Kidney epithelial cell (primary cell): ENCODE results near the gene THSD4. TPM values are rescaled to one million over a fixed set of nuclear protein-coding genes. Genes with fewer than 3 reads are reported as not detected.

Source experiments
- DNase-seq: peaks from one replicate; pipeline ENCODE4 v3.0.0-alpha.2; 2010; ENCODE audit warnings: low read depth
- H3K27me3 ChIP-seq: 2 replicates; pipeline ENCODE4 v1.6.0; 2011; ENCODE audit warnings: low read length; ENCODE audit not compliant: control insufficient read depth, insufficient read depth
- H3K36me3 ChIP-seq: 2 replicates; pipeline ENCODE4 v1.5.1; 2011; ENCODE audit warnings: low read length; ENCODE audit not compliant: control insufficient read depth, insufficient read depth
- H3K4me3 ChIP-seq: 2 replicates; pipeline ENCODE4 v1.5.1; 2011; ENCODE audit warnings: low read depth, mild to moderate bottlenecking, control low read depth, low read length
- total RNA-seq: library from RNA; depleted of rRNA; stranded (reverse); fragments of >200 nt; gene quantifications from 2 replicates; pipeline ENCODE4 v1.2.3, GENCODE V29; 2015
- TF ChIP-seq, protein P1 (sequence below): IDR thresholded peaks from 2 replicates; pipeline ENCODE4 v1.5.1; 2011; ENCODE audit warnings: mild to moderate bottlenecking, moderate library complexity, low read length, control low read depth, inconsistent platforms; ENCODE audit not compliant: insufficient read depth, poor library complexity, severe bottlenecking

The THSD4 gene
- total RNA-seq, 1 donor from 2014 or later, result 17.7 TPM

DNA sequence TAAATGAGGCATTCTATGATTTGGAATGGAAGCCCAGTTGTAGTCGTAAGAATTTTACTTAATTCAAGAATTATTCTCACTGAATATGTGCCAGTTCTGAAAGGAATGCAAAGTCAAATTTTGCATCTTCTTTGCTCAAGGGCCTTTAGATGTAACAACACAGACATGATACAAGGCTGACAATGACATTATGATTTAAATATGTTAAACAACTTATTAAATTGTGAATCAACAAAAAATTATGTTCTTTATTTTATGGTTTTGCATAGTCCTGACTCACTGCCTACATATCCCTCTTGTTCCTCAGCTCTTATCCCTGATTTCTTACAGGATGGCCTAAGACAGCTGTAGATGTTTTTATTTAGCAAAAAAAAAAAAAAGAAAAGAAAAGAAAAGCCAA is 524.2 kb downstream of the THSD4 start:
- Histone ChIP-seq H3K4me3 (no peak overlapping the region), H3K27me3 (no peaks in the 10 kb centered on the region), H3K36me3 (no peaks in the 10 kb centered on the region)
- TF ChIP-seq, protein P1, sequence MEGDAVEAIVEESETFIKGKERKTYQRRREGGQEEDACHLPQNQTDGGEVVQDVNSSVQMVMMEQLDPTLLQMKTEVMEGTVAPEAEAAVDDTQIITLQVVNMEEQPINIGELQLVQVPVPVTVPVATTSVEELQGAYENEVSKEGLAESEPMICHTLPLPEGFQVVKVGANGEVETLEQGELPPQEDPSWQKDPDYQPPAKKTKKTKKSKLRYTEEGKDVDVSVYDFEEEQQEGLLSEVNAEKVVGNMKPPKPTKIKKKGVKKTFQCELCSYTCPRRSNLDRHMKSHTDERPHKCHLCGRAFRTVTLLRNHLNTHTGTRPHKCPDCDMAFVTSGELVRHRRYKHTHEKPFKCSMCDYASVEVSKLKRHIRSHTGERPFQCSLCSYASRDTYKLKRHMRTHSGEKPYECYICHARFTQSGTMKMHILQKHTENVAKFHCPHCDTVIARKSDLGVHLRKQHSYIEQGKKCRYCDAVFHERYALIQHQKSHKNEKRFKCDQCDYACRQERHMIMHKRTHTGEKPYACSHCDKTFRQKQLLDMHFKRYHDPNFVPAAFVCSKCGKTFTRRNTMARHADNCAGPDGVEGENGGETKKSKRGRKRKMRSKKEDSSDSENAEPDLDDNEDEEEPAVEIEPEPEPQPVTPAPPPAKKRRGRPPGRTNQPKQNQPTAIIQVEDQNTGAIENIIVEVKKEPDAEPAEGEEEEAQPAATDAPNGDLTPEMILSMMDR, result no peak
- no peak for DNase-seq

DNA sequence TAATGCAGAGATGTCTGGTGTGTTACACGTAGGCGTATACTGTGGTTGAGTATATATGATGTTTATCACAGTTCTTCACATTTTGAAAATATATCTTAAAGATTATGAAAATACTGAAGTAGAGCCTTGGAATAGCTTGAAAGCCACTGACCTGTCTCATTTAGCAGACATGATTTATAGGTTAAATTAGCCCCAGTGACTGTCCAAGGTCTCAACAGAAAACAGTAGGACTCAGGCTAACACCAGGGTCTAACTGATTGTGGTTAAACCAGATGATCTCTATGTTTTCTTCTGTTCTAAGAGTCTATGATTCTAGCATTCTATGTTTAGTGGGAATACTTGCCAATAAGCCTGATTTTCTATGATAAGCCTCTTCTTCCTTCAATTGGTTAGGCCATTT is 528.6 kb downstream of the THSD4 start:
- H3K36me3 ChIP-seq, result no peaks in the 10 kb centered on the region

DNA sequence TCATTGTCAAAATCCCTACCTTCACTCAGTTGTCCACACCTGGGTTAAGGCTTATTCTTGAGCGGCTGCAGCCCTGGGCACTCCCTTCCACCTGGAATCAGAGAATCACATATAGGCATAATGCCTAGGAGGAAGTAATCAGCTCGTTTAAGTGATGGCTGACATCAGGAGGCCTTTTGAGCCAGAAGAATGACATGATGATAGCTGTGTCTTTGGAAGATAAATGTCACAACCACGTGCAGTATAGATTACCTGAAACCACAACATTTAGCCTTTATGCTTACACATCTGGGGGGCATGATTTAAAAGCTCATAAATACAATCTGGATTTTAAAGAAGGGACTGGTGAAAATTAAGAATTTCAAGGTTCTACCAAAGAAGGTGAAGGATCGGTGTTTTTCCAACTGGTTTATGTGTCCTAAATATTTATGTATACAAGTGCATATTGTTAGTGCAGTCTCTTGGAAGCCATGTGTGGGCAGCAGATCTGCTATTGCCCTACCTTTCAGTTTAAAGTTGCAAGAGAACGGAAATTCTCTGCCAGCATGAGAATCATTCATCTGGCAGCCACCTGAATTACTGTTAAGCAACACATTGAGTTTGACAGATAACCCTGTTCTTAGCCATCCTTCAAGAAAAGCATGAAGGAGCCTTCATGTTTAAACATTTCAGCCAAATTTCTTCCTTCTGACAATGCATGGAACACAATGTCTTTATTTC is 531.7 kb downstream of the THSD4 start:
- TF ChIP-seq, protein P1, result no peak
- Histone ChIP-seq H3K4me3 (no peak overlapping the region), H3K27me3 (no peaks in the 10 kb centered on the region), H3K36me3 (no peaks in the 10 kb centered on the region)
- no peak for DNase-seq

More for the DNA sequence above, 528.6 kb downstream of the THSD4 start:
- TF ChIP-seq, protein P1, result no peak
- Histone ChIP-seq H3K27me3 (no peaks in the 10 kb centered on the region), H3K4me3 (no peak overlapping the region)
- no peak for DNase-seq

DNA sequence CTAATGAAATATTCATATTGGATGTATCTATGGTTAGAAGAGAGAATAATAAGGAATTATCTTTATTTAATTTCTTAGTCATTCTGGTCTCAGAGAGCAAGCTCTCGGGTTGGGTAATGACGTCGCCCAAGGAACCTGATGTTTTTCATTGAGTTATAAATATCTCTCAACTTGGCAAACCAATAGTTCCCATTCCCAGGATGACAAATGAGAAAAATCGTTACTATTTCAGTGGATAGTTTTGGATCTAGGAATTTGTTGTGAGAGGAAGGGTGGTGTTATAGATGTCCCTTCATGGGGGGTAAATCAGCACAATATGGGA is 532.2 kb downstream of the THSD4 start:
- TF ChIP-seq, protein P1, result no peak
- DNase-seq, result no peak
- Histone ChIP-seq H3K36me3 (no peaks in the 10 kb centered on the region), H3K27me3 (no peaks in the 10 kb centered on the region), H3K4me3 (no peak overlapping the region)

DNA sequence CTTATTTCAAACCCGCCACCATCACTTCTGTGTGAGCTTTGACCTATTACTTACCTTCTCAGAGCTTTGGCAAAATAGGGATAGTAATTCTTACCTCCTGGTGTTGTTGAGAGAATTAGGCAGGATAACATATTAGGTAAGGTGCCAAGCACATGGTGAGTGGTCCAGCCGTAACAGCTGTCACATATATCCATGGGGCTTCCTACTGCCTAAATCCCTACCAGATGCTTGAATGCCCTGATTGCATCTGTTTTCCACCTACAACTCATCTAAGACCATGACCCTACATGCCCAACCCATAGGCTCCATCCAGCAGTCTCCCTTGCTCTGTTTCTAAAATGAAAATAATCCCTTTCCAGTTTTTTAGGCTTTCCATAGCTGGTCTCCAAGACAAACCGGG is 532.8 kb downstream of the THSD4 start:
- no peaks in the 10 kb centered on the region for H3K36me3 ChIP-seq
- DNase-seq, result no peak

More for the DNA sequence above, 532.8 kb downstream of the THSD4 start:
- H3K4me3 ChIP-seq, result no peak overlapping the region
- no peaks in the 10 kb centered on the region for H3K27me3 ChIP-seq
- TF ChIP-seq, protein P1, result no peak
